HepG2 (cell line): ENCODE data around the gene NAP1L4.

Experiments used
- CTCF ChIP-seq: sonication (generic); formaldehyde crosslinking; IDR thresholded peaks from 2 replicates; pipeline ENCODE4 v1.5.0; 2020; ENCODE audit warnings: mild to moderate bottlenecking, missing genetic modification reagents, moderate library complexity
- EZH2 ChIP-seq: conservative IDR thresholded peaks from 2 replicates; pipeline ENCODE4 v1.6.1; 2012; ENCODE audit warnings: mild to moderate bottlenecking, low read depth, low read length, moderate library complexity
- MXD4 ChIP-seq: IDR thresholded peaks from 2 replicates; pipeline ENCODE4 v1.6.1; 2016; ENCODE audit warnings: mild to moderate bottlenecking, missing biosample characterization, missing genetic modification reagents
- POLR2A ChIP-seq, 2 experiments: IDR thresholded peaks; 2 replicates each; pipeline ENCODE4 v1.6.1; 2011; ENCODE audit warnings: low read depth in 2 of 2, low read length in 2 of 2, mild to moderate bottlenecking in 1 of 2, moderate library complexity in 1 of 2; ENCODE audit not compliant: insufficient read depth in 1 of 2
- TAF1 ChIP-seq: sonication (generic); formaldehyde crosslinking; IDR thresholded peaks from 2 replicates; pipeline ENCODE4 v1.4.0; 2020; ENCODE audit warnings: missing genetic modification reagents
- TMF1 ChIP-seq: sonication (generic); formaldehyde crosslinking; IDR thresholded peaks from 2 replicates; pipeline ENCODE4 v1.8.1; 2022; ENCODE audit warnings: low read depth, missing genetic modification reagents
- ZBTB7A ChIP-seq: sonication (generic); formaldehyde crosslinking; IDR thresholded peaks from 2 replicates; pipeline ENCODE4 v1.8.0; 2022; ENCODE audit warnings: mild to moderate bottlenecking, missing genetic modification reagents
- ZFP91 ChIP-seq: sonication (generic); formaldehyde crosslinking; IDR thresholded peaks from 2 replicates; pipeline ENCODE4 v1.9.0; 2022; ENCODE audit warnings: missing genetic modification reagents, mild to moderate bottlenecking, borderline replicate concordance

- TF ChIP-seq POLR2A (IDR thresholded peaks at IDR 0.05; ENCODE audit: insufficient read depth in 1 of 2, low read depth in 2 of 2, low read length in 2 of 2) (no peak), TAF1 (CRISPR knock-in tag) (no peak), MXD4 (CRISPR knock-in tag) (no peak), CTCF (CRISPR knock-in tag) (no peak), EZH2 (no peak), TMF1 (CRISPR knock-in tag) (no peak), ZFP91 (CRISPR knock-in tag) (no peak), ZBTB7A (CRISPR knock-in tag) (no peak)
These were observed 30.9 kb upstream of the NAP1L4 start for GRCh38 chr11:3022982-3023381.
